ENCODE measurements around the gene IER2. TPM values are rescaled to one million over a fixed set of nuclear protein-coding genes. Genes with fewer than 3 reads are reported as not detected.

The IER2 gene
- total and polyA plus RNA-seq, 9 of the 15 experiments (the other 6 are each of a cell fraction or from before 2014, with no cell fraction given) = 4.5 to 205 (median 23.7) TPM

GRCh38 chr19:13129384-13129783 is 20.8 kb upstream of the IER2 start:
- H3K4me3 ChIP-seq = no peak overlapping the region
- H3K36me3 ChIP-seq (ENCODE audit: control insufficient read depth, insufficient read depth, low read length) = peaks cover 82% of the 10 kb centered on the region
- ATAC-seq (peak; percentile 7; the same call in 2 of the 3 replicates), FAIRE-seq (no peak), DNase-seq (ENCODE audit: extremely low read depth in 1 of 4, low spot score in 3 of 4) (no peak)
- no peaks in the 10 kb centered on the region for H3K27me3 ChIP-seq (ENCODE audit: control insufficient read depth in 2 of 2, insufficient read depth in 2 of 2, low read length in 2 of 2)
- TF ChIP-seq POLR2G (IDR thresholded peaks at IDR 0.05; ENCODE audit: low read depth, low read length) (peak; percentile 66), CTCF (IDR thresholded peaks at IDR 0.05 in 2 of 3, conservative IDR thresholded peaks at IDR 0.05 in 1 of 3; ENCODE audit: insufficient read depth in 2 of 3, low read depth in 1 of 3, low read length in 3 of 3) (no peak), PYGO2 (tag; IDR thresholded peaks at IDR 0.05) (no peak), SMAD4 (CRISPR knock-in tag; conservative IDR thresholded peaks at IDR 0.05) (no peak), ZNF445 (CRISPR knock-in tag; IDR thresholded peaks at IDR 0.05; ENCODE audit: low read depth) (no peak), ZNF143 (CRISPR knock-in tag; IDR thresholded peaks at IDR 0.05) (no peak), SLC30A9 (CRISPR knock-in tag; IDR thresholded peaks at IDR 0.05) (no peak), ZNF133 (CRISPR knock-in tag; IDR thresholded peaks at IDR 0.05) (no peak), CBFB (CRISPR knock-in tag; IDR thresholded peaks at IDR 0.05) (no peak), SETDB1 (IDR thresholded peaks at IDR 0.05; ENCODE audit: low read length) (no peak), RBFOX2 (IDR thresholded peaks at IDR 0.05; ENCODE audit: low read depth, low read length) (peak; percentile 38; the same call in 1 of the 2 replicates), FOXP4 (CRISPR knock-in tag; IDR thresholded peaks at IDR 0.05; ENCODE audit: borderline replicate concordance) (no peak)
- no peak overlapping the region for H2AFZ ChIP-seq (ENCODE audit: low read depth, low read length)
- intact Hi-C loops (cut with micrococcal nuclease) (no loop called here), in situ Hi-C loops (cut with MboI) (no loop called here)
- H3K4me1 ChIP-seq (replicated peaks in 1 of 2; ENCODE audit: control insufficient read depth in 2 of 2, insufficient read depth in 2 of 2, low read length in 2 of 2) = peaks cover 16 to 17% of the 10 kb centered on the region in 2 experiments
- no peak overlapping the region; the same call in 2 of the 3 replicates for H3K27ac ChIP-seq (ENCODE audit: extremely low read depth, low read depth, low read length)
- ChIA-PET POLR2A (interaction anchor here (0.5 to 3.1 kb wide), 11 partner anchors 9 to 1736 kb away, joined by 3 to 13 read pairs (median 4); partner anchors contain the start of genes IER2, NACC1 and STX10), CTCF (ENCODE audit: low intra/inter-chr PET ratio) (no interaction called here)
- H3K9ac ChIP-seq (ENCODE audit: insufficient read depth in 1 of 2, low read depth in 2 of 2, low read length in 2 of 2) = peak overlapping the region in 1 of 2 experiments; percentile 62; a peak in 2 of 4 replicates
- WGBS (ENCODE audit: insufficient coverage, low coverage, missing lambda C conversion rate) = 96% methylated on average over 6 of the region's 9 CpGs
- no peak overlapping the region for H3K4me2 ChIP-seq (ENCODE audit: insufficient read depth, low read length)
- peaks cover 48% of the 10 kb centered on the region for H4K20me1 ChIP-seq (replicated peaks; ENCODE audit: control insufficient read depth, insufficient read depth, low read length)
- no peaks in the 10 kb centered on the region for H3K9me1 ChIP-seq (ENCODE audit: control insufficient read depth, insufficient read depth, low read length)
- BruUV-seq (replicated peaks) = no TSS peak
- H3K9me3 ChIP-seq (replicated peaks; ENCODE audit: control insufficient read depth, insufficient read depth, low read depth, low read length) = no peaks in the 10 kb centered on the region
- H3K79me2 ChIP-seq (ENCODE audit: control insufficient read depth, insufficient read depth, low read length) = peaks cover 92% of the 10 kb centered on the region
